Measurements from ENCODE around the gene MXD4.

MXD4 gene, protein sequence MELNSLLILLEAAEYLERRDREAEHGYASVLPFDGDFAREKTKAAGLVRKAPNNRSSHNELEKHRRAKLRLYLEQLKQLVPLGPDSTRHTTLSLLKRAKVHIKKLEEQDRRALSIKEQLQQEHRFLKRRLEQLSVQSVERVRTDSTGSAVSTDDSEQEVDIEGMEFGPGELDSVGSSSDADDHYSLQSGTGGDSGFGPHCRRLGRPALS

DNA sequence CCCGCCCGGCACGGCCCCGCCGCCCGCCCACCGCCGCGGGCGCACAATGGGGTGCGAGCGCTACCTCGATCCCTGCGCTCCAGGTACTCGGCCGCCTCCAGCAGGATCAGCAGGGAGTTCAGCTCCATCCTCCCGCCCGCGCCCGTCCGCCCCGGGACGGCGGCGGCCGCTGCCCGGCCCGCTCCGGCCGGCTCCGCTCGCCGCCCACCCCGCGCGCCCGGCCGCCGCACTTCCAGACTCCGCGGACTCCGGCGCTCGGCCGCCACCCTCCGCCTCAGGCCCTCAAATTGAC, at the start of gene MXD4:
TSS of gene MXD4 (minus strand) at position 257 of the 292 bp plus-strand sequence. CDS start at position 128, 129 bp downstream.
- no peak for DNase-seq

DNA sequence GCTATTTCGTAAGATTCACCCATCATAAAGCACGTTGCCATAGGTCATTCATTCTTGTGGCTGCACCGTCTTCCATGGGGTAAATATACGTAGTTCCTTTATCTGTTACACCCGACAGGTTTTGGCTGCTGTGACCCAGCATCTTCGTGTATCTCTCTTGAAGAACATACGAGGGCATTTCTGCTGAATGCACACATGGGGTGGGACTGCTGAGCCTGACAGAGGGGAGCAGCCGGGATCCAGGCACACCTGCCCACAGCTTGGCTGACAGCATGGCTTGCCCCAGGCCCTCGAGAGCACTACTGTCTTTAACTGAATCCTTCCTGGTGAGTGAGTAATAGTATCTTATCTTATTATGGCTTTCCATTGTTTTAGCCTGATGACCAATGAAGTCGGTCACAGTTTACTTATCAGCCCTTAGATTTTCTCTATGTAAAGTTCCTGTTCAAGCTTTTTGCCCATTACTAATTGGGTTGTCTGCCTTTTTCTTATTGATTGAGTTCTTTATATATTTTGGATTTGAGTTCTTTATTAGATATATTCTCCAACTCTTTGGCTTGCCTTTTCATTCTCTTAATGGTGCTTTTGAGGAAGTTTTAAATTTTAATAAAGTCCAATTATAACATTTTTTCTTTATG, 45.0 kb upstream of the MXD4 start:
- no peak for DNase-seq

DNA sequence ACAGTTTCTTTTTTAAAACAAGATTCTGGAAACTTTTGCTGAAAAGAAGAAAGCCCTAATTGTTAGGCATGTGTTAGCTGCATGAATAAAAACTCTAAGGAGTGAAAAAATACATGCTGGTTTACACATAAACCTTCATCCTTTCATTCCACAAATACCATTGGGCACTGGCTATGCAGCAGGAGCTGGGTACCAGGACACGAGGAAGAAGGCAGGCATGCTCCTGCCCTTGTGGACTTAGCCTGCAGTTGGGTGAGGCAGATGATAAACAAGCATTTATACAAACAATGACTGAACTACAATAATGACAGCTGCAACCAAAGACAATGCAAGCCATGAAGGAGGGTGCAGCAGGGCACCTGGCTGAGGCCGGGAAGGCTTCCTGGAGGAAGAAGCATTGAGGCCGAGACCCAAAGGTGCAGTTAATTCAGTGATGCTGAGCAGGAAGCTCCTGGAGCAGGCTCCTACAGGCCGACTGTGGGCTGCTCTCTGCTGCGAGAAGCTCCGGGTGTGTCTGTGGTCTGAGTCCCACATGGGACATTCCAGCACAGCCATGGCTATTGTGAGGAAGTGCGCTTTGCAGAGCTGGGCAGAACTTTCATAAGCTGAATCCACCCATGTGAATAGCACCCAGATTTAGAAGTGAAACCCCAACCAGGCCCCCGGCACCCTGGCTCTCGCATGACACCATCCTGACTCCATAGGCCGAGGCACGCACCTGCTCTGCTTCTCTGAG, 44.0 kb upstream of the MXD4 start:
- no peak for DNase-seq

DNA sequence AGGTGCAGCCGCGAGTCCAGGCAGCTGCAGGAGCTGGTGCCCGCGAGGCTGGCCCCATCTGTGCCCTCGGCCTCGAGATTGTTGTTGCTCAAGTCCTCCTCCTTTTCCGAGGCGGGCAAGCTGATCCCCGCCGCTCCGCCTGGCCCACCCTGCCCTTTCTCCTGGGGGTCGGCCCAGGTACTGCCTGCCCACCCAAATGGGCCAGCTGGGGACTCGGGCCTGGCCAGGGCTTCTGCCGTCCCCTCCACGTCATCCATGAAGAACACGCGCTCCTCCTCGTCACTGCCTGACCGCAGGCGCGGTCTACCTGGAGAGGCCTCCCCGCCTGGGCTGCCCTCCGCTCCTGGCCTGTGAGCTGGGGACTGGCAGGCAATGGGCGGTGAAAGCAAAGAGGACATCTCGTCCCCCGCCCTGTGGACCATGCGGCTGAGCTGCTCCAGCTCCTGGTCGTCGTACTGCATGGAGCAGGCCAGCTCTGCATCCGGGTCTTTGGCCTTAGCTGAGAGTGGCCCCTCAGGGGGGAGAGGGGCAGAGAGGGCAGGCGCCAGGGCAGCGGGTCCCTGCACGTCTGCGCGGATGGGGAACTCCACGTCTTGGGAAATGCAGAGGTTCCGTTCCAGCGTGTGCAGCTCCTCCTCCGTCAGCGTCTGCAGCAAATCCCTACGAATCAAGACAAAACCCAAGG, 43.1 kb upstream of the MXD4 start:
- DNase-seq = no peak

DNA sequence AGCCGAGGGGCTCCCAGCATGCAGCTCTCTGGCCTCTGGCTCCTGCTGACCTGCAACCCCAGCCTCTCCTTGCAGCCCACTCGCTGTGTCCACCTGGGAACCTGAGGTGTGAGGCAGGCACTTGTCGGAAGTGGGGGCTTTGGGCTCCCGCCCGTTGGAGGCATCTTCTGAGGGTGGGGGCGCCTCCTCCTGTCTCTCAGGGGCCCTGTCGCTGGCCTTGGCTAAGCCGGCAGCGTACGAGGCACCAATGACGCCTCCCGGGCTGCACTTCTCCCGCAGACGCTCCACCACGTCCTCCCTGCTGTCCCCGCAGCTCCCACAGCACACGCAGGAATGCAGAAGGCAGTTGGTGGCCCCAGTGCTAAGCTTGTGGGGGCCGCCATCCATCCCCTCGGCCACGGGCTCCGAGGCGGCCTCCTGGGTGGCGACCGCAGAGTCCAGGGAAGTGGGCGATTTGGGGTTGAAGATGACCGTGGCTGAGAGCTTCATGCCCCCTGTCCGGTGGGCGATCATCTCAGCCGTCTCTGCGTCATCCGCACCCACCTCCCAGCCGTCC, 42.5 kb upstream of the MXD4 start:
- DNase-seq = no peak

DNA sequence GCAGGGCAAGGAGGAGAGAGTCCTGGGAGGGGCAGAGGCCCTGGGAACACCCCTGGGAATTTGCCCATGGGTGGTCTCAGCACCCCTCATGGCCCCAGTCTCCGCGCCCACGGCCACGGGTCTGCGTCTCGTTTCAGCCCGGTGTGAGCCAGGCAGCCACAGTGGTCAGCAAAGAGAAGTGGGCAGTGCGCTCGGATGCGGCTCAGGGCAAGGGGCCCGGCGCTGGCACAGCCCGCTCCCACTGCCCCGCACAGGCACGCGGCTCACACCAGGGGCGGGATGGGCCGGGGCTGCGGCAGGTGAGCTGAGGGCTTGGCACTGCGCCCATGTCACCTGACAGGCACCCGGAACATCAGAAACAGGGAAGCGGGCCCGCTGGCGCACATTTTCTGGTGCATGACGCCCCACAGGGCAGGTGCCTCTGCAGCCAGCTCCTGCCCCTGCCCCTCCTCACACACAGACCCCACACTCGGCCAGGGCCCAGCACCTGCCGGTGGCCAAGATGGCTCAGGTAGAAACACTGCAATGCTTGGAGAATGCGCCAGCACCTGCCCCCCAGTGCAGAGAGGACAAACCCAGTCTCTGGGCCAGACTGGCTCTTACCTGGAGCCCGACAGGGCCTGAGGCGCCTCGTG, 41.9 kb upstream of the MXD4 start:
- no peak for DNase-seq

DNA sequence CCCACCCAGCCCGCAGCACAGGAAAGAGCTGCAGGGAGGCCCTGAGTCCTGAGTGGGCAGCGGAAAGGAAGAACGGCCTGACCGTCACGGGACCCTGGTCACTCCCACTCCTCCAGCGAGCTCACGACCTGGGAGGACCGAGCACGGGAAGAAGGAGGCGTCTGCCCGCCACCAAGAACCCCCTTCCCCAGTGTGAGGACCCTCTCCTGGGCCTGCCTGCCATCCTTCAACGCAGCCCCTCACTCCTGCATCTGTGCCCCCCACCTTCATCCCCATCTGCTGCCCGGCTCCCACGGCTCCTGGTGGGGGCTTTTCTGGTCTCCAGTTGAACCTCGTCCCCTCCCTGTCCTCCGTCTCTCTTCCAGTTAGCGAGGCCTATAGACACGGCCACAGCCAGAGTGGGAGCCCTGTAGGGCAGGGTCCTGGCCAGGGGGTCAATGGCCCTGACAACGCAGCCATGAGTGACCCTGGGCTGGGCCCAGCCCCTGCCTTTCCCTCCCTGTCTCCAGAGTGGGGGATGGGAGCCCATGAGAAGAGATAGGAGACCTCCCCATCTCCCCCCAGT, 41.3 kb upstream of the MXD4 start:
- DNase-seq = no peak

DNA sequence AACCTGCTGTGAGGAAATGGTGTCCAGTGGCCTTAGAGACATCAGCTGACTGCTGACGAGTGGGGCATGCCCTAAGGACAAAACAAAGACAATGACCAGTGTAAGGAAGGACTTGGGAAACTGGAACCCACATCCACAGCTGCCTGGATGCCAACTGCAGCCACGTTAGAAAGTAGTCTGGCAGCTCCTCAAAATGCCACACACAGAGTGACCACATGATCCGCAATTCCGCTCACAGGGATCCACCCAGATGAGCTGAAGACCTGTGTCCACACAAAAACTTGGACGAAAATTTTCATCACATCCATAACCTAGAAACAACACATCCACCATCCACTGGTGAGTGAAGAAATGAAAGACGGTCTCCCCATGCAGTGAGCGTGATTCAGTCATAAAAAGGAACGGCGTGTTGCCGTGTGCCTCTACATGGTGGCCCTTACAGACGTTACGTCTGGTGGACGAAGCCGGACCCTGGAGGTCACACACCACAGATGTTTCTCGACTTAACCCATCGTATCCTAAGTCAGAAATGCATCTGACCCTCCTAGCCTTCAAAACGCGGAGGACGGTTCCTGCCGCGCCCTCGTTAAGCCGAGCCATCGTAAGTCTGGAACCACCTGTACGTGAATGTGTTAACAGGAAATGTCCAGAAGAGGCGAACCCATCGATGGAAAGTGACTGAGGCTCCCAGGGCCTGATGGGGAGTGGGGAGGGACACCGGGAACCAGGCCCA, 40.6 kb upstream of the MXD4 start:
- DNase-seq = no peak

DNA sequence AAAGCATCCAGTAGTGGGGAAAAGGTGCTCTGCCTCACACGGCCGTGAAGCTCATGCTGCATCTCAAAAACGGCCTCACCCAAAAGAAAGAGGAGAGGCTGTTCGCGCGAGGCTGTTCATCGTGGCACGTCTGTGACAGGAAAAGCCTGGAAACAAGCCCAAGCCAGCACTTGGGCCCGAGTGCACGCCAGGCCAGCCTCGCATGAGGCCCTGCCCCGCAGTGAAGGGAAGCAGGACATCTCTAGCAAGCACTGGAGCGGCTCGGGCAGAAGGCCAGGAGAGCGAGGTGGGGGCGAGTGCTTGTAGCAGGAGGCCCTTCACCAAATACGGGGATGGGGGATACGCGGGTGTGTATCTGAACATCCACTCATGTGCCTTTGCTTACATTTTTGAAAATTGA, 39.9 kb upstream of the MXD4 start:
- DNase-seq = no peak

DNA sequence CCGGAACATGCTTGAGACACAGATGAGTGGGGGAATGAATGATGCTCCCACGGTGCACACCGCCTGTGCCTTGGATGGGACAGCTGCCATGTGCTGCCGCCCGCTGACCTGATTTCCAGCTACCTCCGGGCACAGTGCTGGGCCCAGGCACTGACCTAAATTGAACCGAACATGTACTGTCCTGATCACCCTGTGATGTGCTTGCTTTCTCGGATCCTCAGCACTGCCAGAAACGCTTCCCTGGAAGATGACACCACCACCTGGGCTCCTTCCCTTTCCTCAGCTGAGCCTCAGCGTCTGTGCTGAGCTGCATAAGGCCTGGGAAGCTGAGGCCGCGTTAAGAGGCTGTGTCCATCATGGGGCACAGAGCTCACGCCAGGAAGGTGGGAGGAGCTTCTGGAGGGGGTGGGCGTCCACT, 39.3 kb upstream of the MXD4 start:
- no peak for DNase-seq

DNA sequence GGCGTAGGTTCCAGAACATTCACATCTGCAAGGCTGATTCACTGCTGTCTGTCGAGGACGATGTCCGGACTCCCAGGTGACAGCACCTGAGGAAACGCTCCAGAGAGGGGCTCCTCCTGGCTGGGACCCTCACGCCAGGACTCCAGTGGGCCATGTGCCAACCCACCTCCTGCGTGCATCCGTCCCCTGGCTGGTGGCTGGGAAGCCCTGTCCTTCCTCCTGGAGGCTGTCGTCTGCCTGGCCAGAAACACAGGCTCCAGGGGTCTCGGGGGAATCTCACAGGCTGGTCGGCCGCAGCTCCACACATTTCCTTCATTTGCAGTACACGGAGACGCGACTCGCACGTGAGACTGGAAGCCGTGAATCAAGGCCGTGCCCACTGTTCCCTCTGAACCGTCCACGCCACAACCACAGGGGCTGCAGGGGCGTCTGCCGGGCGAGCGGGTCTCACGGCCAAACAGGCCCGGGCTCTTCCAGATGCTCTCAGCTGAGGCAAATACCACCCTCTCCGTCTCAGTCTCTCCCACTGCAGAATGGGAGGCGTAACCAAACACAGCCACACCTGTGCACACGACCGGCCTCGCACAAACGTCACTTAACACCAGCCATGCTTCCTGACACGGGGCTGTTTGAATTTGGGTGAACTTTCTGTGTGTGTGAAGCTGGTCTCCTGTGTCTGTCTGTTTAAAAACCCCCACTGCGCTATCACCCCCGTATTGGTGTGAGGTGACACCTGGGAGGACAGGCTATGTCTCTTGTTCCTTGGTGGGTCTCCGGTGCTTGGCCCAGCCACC, 38.7 kb upstream of the MXD4 start:
- no peak for DNase-seq

DNA sequence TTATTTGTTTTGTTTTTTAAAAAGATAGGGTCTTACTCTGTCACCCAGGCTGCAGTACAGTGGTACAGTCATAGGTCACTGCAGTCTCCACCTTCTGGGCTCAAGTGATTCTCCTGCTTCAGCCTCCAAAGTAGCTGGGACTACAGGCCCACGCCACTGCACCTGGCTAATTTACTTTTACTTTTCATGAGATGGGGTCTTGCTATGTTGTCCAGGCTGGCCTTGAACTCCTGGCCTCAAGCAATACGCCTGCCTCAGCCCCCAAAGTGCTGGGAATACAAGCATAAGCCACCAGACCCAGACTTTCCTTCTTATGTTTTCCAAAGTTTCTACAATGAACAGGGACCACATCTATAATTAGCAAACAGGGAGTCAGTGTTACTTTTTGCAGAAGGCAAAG, 37.9 kb upstream of the MXD4 start:
- DNase-seq = no peak

DNA sequence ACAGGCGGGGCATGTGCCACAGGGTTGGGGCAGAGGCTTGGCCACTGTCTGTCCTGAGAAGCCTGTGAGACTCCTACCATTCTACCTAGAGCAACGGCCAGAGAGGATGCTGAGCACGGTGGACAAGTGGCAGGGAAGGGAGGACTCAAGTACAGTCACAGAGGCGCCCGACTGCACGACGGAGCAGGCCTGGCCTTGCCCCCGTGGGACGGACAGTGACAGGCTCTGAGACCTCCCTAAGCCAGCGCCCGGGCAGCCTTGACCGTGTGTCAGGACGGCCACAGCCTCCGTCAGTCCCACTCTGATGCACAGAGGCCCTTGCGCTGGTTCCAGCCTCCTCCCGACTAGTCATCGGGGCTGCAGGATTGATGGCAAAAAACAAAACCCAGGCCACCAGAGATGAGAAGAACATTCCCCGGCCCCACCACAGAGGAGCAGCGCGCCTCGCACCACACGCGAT, 36.7 kb upstream of the MXD4 start:
- no peak for DNase-seq

DNA sequence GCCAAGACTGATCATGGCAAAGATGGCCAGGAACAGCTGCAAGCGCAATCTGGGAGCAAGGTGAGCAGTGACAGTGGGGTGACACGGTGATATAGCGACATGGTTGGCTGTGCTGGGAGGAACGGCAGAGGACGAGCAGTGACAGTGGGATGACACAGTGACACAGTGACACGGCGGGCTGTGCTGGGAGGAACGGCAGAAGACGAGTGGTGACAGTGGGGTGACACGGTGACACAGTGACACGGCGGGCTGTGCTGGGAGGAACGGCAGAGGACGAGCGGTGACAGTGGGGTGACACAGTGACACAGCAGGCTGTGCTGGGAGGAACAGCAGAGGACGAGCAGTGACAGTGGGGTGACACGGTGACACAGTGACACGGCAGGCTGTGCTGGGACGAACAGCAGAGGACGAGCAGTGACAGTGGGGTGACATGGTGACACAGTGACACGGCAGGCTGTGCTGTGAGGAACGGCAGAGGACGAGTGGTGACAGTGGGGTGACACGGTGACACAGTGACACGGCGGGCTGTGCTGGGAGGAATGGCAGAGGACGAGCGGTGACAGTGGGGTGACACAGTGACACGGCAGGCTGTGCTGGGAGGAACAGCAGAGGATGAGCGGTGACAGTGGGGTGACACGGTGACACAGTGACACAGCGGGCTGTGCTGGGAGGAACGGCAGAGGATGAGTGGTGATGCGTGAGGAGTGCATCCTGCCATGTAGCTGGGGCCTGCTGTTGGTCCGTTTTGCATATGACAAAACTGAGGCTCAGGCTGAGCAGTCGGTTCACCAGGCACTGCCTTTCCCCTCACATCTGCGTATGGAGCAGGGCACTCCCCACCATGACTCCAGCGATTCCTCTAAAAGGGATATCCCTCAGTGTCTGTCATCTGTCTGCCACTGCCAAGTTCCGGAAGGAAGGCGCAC, 36.0 kb upstream of the MXD4 start:
- no peak for DNase-seq

DNA sequence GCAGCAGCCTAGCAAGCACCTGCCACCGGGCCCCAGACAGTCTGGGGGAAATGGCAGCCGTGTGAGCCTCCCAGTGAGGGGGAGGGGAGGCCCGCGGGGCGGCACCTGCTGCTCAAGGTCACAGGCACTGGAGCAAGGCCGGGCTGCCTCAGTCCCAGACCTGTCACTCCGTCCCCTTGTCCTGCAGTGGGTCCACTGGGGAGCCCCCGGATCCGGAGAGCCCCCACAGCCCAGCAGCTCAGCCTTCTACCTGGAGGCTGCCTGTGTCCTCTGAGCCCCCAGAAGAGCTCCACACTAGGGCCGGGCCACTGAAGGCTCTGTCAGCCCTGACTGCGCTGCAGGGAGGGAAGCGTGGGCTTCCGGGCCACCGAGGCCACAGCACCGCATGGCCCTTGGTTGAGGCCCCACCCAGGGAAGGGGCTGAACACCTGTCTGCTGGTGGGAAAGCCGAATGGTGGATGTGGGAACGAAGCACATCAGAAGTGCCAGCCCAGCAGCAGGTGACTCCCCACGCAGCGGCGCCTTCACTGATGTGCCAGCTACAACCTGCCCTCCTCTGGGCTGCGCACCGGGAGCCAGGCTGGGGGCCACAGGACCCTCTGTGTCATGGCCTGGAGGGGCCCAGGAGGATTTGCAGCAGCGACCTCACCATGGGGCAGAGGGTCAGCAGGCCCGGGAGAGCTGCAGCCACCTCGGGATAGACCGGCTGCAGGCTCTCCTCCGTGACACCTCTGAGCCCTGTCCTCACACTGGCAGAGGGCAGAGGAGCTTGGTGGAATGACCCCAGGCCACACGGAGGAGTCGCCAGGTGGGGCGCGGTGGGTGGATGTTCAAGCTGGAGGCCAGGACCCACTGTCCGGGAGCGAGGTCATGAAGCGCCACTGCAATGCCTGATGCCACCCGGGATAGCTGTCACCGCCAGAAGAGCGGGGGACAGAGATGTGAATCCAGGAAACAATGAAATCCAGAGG, 35.0 kb upstream of the MXD4 start:
- DNase-seq = no peak

DNA sequence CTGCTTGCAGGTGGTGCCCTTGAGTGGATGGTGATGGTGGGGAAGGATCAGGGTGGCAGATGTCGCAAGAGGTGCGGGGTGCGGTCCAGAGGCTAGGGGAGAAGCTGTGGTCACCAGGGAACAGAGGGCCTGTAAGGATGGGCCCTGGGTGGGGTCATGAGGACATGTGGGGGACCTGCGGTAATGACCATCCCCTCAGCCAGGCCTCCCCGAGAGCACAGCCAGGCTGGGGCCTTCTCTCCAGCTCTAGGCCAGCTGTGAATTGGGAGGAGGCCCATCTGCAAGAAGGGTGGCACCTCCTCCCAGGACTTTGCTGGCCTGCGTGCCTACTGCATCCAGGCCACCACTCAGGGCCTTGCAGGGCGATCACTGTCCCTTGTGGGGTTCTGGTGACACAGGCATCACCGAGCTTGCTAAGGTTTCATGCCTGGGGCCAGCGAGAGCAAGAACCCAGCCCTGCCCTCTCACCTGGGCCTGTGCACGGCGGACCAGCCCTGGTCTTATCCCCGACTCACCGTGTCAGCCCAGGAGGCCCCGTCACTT, 34.1 kb upstream of the MXD4 start:
- no peak for DNase-seq

DNA sequence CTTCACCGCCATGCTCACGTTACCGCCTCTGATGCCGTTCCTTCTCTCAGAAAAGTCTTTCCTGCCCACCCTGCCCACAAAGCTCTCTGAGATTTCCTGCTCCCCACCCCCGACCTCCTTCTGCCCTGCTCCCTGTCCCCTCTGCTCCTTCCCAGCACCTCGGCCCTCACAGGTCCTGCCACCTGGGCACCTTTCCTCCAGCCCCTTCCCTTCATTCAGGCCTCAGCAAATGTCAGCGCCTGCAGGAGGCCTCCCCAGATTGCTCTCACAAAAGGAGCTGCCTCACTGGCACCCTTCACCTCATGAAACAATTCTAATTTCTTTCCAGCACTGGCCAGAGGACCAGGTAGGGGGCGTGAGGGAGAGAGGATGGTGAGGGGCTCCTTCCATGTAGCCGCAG, 33.6 kb upstream of the MXD4 start:
- DNase-seq = no peak

DNA sequence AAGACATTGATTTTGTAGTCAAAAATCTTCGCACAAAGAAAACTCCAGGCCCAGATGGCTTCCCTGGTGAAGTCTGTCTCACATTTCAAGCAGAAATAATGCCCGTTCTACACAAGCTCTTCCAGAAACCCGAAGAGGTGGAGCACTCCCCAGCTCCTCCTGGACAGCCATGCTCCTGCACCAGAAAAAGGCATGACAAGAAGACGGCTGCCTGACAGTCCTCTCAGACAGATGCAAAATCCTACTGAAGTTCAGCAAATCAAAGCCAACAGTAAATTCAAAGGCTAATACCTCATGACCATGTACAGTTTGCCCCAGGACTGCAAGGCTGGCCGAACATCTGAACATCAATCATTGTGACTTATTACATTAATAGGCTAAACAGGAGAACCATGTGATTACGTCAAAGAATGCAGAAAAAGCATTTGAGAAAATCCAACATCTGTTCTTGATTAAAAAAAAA, 30.8 kb upstream of the MXD4 start:
- DNase-seq = no peak

Measured in CD4-positive, alpha-beta T cell treated with Interferon alpha-2 for 1 hour (primary cell).